Ishikawa (cell line): ENCODE results near the gene PDZD2.

ENCODE experiments used
- CEBPB ChIP-seq: IDR thresholded peaks from 2 replicates; pipeline ENCODE4 v1.6.1; 2012
- CREB1 ChIP-seq: IDR thresholded peaks from 2 replicates; pipeline ENCODE4 v1.6.1; 2012; ENCODE audit warnings: low read depth
- EGR1 ChIP-seq: IDR thresholded peaks from 2 replicates; pipeline ENCODE4 v1.6.1; 2012
- EP300 ChIP-seq: IDR thresholded peaks from 2 replicates; pipeline ENCODE4 v1.6.1; 2012; ENCODE audit warnings: borderline replicate concordance
- FOXM1 ChIP-seq: IDR thresholded peaks from 2 replicates; pipeline ENCODE4 v1.6.1; 2012; ENCODE audit warnings: low read depth, borderline replicate concordance
- NFIC ChIP-seq: IDR thresholded peaks from 2 replicates; pipeline ENCODE4 v1.6.1; 2012
- RAD21 ChIP-seq: IDR thresholded peaks from 2 replicates; pipeline ENCODE4 v1.6.1; 2012; ENCODE audit warnings: low read depth
- TAF1 ChIP-seq: IDR thresholded peaks from 2 replicates; pipeline ENCODE4 v1.6.1; 2012; ENCODE audit warnings: low read depth, mild to moderate bottlenecking
- TCF12 ChIP-seq: IDR thresholded peaks from 2 replicates; pipeline ENCODE4 v1.6.1; 2012; ENCODE audit warnings: low read depth
- TEAD4 ChIP-seq: IDR thresholded peaks from 2 replicates; pipeline ENCODE4 v1.6.1; 2012
- YY1 ChIP-seq: IDR thresholded peaks from 2 replicates; pipeline ENCODE4 v1.6.1; 2012; ENCODE audit warnings: low read depth
- ZBTB7A ChIP-seq: IDR thresholded peaks from 2 replicates; pipeline ENCODE4 v1.6.1; 2012; ENCODE audit warnings: low read depth
- TF ChIP-seq, protein P1 (sequence below): IDR thresholded peaks from 2 replicates; pipeline ENCODE4 v1.6.1; 2012
- TF ChIP-seq, protein P2 (sequence below): IDR thresholded peaks from 2 replicates; pipeline ENCODE4 v1.6.1; 2012; ENCODE audit warnings: low read depth, mild to moderate bottlenecking
- TF ChIP-seq, protein P3 (sequence below): IDR thresholded peaks from 2 replicates; pipeline ENCODE4 v1.6.1; 2012

PDZD2 gene

GRCh38 chr5:32076699-32077695 is 438.1 kb downstream of the PDZD2 start:
- TF ChIP-seq TCF12, result no peak
- no peak for TF ChIP-seq TEAD4
- no peak for TF ChIP-seq CREB1
- TF ChIP-seq RAD21, result peak; percentile 96
- no peak for TF ChIP-seq NFIC

DNA sequence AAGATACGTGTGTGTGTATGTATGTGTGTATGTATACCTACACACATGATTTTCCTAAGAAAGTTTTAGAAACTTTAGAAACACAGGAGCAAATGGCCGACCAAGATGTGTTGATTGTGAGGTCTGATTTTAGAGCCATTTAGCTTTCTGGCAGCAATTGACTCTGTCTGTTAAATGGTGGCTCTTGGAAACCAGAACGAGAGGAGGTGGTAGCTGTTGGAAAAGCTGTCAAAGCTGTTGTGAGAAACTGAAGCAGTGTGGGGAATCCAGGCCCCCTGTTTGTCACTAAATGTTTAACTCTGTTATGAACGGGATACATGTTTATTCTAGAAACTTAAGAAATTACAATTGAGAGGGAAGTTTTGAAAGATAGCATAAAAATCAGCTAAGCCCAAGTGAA is 443.8 kb downstream of the PDZD2 start:
- no peak for TF ChIP-seq ZBTB7A

DNA sequence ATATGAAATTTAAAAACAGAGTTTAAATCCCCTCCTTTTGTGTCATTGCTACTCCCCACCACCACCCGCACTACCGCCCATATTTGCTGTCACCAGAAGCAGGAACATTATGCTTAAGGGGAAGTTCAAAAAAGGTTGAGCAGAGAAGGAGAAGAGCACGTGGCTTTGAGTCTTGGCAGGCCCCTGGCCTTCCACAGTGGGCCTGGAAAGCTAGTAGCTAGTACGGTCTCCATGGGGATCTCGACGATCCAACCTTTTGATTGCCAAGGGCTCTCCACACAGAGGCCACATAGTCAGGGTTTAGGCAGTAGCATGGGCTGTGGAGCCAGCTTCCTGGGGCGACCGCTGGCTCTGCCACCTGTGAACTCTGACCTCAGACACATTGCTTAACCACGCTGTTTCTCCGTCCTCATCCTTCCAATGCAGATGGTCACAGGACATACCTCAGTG is 445.1 kb downstream of the PDZD2 start:
- TF ChIP-seq, protein P1, sequence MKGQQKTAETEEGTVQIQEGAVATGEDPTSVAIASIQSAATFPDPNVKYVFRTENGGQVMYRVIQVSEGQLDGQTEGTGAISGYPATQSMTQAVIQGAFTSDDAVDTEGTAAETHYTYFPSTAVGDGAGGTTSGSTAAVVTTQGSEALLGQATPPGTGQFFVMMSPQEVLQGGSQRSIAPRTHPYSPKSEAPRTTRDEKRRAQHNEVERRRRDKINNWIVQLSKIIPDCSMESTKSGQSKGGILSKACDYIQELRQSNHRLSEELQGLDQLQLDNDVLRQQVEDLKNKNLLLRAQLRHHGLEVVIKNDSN, result no peak
- TF ChIP-seq, protein P2, sequence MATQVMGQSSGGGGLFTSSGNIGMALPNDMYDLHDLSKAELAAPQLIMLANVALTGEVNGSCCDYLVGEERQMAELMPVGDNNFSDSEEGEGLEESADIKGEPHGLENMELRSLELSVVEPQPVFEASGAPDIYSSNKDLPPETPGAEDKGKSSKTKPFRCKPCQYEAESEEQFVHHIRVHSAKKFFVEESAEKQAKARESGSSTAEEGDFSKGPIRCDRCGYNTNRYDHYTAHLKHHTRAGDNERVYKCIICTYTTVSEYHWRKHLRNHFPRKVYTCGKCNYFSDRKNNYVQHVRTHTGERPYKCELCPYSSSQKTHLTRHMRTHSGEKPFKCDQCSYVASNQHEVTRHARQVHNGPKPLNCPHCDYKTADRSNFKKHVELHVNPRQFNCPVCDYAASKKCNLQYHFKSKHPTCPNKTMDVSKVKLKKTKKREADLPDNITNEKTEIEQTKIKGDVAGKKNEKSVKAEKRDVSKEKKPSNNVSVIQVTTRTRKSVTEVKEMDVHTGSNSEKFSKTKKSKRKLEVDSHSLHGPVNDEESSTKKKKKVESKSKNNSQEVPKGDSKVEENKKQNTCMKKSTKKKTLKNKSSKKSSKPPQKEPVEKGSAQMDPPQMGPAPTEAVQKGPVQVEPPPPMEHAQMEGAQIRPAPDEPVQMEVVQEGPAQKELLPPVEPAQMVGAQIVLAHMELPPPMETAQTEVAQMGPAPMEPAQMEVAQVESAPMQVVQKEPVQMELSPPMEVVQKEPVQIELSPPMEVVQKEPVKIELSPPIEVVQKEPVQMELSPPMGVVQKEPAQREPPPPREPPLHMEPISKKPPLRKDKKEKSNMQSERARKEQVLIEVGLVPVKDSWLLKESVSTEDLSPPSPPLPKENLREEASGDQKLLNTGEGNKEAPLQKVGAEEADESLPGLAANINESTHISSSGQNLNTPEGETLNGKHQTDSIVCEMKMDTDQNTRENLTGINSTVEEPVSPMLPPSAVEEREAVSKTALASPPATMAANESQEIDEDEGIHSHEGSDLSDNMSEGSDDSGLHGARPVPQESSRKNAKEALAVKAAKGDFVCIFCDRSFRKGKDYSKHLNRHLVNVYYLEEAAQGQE, result no peak
- TF ChIP-seq CREB1 (no peak), NFIC (no peak), TAF1 (no peak), EGR1 (no peak), TEAD4 (no peak), YY1 (no peak), CEBPB (no peak), ZBTB7A (no peak)
- TF ChIP-seq, protein P3, sequence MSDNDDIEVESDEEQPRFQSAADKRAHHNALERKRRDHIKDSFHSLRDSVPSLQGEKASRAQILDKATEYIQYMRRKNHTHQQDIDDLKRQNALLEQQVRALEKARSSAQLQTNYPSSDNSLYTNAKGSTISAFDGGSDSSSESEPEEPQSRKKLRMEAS, result no peak

DNA sequence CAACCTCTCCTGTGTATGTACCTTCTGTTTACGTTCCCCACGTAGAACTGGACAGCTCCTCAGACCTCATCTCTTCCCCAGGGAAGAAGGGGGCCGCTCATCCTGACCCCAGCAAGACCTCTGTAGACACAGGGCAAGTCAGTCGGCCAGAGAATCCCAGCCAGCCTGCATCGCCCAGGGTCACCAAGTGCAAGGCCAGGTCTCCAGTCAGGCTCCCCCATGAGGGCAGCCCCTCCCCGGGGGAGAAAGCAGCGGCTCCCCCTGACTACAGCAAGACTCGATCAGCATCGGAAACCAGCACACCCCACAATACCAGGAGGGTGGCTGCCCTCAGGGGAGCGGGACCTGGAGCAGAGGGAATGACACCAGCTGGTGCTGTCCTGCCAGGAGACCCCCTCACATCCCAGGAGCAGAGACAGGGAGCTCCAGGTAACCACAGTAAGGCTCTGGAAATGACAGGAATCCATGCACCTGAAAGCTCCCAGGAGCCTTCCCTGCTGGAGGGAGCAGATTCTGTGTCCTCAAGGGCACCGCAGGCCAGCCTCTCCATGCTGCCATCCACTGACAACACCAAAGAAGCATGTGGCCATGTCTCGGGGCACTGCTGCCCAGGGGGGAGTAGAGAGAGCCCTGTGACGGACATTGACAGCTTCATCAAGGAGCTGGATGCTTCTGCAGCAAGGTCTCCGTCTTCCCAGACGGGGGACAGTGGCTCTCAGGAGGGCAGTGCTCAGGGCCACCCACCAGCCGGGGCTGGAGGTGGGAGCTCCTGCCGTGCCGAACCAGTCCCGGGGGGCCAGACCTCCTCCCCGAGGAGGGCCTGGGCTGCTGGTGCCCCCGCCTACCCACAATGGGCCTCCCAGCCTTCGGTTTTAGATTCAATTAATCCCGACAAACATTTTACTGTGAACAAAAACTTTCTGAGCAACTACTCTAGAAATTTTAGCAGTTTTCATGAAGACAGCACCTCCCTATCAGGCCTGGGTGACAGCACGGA is 448.5 kb downstream of the PDZD2 start:
- TF ChIP-seq TCF12 (no peak), YY1 (no peak), EP300 (no peak)
- TF ChIP-seq, protein P3, result no peak

DNA sequence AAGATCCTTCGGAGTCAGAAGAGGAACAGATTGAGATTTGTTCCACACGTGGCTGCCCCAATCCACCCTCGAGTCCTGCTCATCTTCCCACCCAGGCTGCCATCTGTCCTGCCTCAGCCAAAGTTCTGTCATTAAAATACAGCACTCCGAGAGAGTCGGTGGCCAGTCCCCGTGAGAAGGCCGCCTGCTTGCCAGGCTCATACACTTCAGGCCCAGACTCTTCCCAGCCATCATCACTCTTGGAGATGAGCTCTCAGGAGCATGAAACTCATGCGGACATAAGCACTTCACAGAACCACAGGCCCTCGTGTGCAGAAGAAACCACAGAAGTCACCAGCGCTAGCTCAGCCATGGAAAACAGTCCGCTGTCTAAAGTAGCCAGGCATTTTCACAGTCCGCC is 449.3 kb downstream of the PDZD2 start:
- TF ChIP-seq, protein P2, result no peak
- no peak for TF ChIP-seq RAD21
- TF ChIP-seq, protein P3, result no peak
- no peak for TF ChIP-seq CEBPB
- no peak for TF ChIP-seq YY1
- no peak for TF ChIP-seq EP300
- TF ChIP-seq ZBTB7A, result no peak
- TF ChIP-seq TAF1, result no peak
- TF ChIP-seq TEAD4, result no peak
- TF ChIP-seq TCF12, result no peak
- TF ChIP-seq, protein P1, result no peak
- no peak for TF ChIP-seq FOXM1
- no peak for TF ChIP-seq CREB1
- TF ChIP-seq NFIC, result no peak
